Measurements from ENCODE around the gene RBM33.

- TF ChIP-seq CTCF (IDR thresholded peaks at IDR 0.05) = no peak
- TF ChIP-seq POLR2A (IDR thresholded peaks at IDR 0.05) = no peak
Observed at GRCh38 chr7:155749578-155749977, 105.1 kb downstream of the RBM33 start.

Data from thyroid gland (tissue), 4 donors.